Stimulated activated naive CD8-positive, alpha-beta T cell treated with anti-CD3 and anti-CD28 coated beads, Interleukin-15, Interleukin-2, amounts not matched to agents 100 U/mL and 50 U/mL, for 24 hours (primary cell): ENCODE results near the gene NR6A1.
A peak's percentile ranks its signal among the peaks of the same experiment; 100 is the strongest.
"Not testable (repeated sequence)": the region's sequence is repeated elsewhere in the genome, so short reads cannot be mapped to it uniquely, and the experiment has no call there.

Source experiments
- ATAC-seq: fragments of 150-1000 bp; cut with Tn5 transposase; one replicate; pipeline ENCODE4 v1.10.0; 2021
- DNase-seq: peaks from one replicate; pipeline ENCODE4 v3.0.0; 2021

The NR6A1 gene

GRCh38 chr9:124776954-124777648 lies 6.0 kb upstream of the NR6A1 start, which contains the start of gene OLFML2A:
Gene OLFML2A, plus strand, starts transcription at chr9:124777133. Its CDS starts 138 bp downstream, at chr9:124777271.
- peak; percentile 26 for ATAC-seq

GRCh38 chr9:124776618-124776953 lies 5.5 kb upstream of the NR6A1 start:
- no peak for ATAC-seq
- no peak for DNase-seq

More at GRCh38 chr9:124776954-124777648, 6.0 kb upstream of the NR6A1 start, which contains the start of gene OLFML2A:
- DNase-seq: peak; percentile 39

GRCh38 chr9:124774129-124774978 lies 3.2 kb upstream of the NR6A1 start:
- DNase-seq: peak; percentile 89
- peak; percentile 50 for ATAC-seq

- ATAC-seq (no peak), DNase-seq (no peak)
These were observed 2.5 kb upstream of the NR6A1 start for GRCh38 chr9:124773473-124774128.

- DNase-seq, ATAC-seq: not testable (repeated sequence)
These were observed 1.8 kb upstream of the NR6A1 start for GRCh38 chr9:124772877-124773276.

- peak; percentile 60 for DNase-seq
- ATAC-seq: no peak
These were observed 962 bp upstream of the NR6A1 start for GRCh38 chr9:124771867-124772679.

- no peak for ATAC-seq
- peak; percentile 44 for DNase-seq
These were observed 621 bp downstream of the NR6A1 start for GRCh38 chr9:124770359-124771020.

GRCh38 chr9:124769549-124770358 lies 1.4 kb downstream of the NR6A1 start:
- ATAC-seq (no peak), DNase-seq (peak; percentile 32)

- no peak for DNase-seq
- no peak for ATAC-seq
These were observed 2.2 kb downstream of the NR6A1 start for GRCh38 chr9:124768750-124769548.

- DNase-seq (no peak), ATAC-seq (no peak)
These were observed 2.8 kb downstream of the NR6A1 start for GRCh38 chr9:124768334-124768733.

- ATAC-seq: no peak
- no peak for DNase-seq
These were observed 3.3 kb downstream of the NR6A1 start for GRCh38 chr9:124767821-124768220.

GRCh38 chr9:124766815-124767554 lies 4.1 kb downstream of the NR6A1 start:
- no peak for DNase-seq
- no peak for ATAC-seq

- ATAC-seq (no peak), DNase-seq (no peak)
These were observed 4.8 kb downstream of the NR6A1 start for GRCh38 chr9:124766326-124766725.

- DNase-seq (no peak), ATAC-seq (no peak)
These were observed 5.7 kb downstream of the NR6A1 start for GRCh38 chr9:124765439-124765835.

GRCh38 chr9:124764774-124765438 lies 6.2 kb downstream of the NR6A1 start:
- ATAC-seq: no peak
- DNase-seq: no peak

- ATAC-seq (no peak), DNase-seq (no peak)
These were observed 8.5 kb downstream of the NR6A1 start for GRCh38 chr9:124762633-124763032.

- ATAC-seq (no peak), DNase-seq (no peak)
These were observed 9.4 kb downstream of the NR6A1 start for GRCh38 chr9:124761710-124762109.

- DNase-seq (no peak), ATAC-seq (no peak)
These were observed 9.9 kb downstream of the NR6A1 start for GRCh38 chr9:124761196-124761595.
